Daoy (cell line): Measurements from ENCODE around the gene SPINK8. TPM values are rescaled to one million over a fixed set of nuclear protein-coding genes. Genes with fewer than 3 reads are reported as not detected.
"Not testable (repeated sequence)": the region's sequence is repeated elsewhere in the genome, so short reads cannot be mapped to it uniquely, and the experiment has no call there.

Experiments used
- DNase-seq: peaks from one replicate; pipeline ENCODE4 v3.0.0-alpha.2; 2015; ENCODE audit warnings: low read depth
- total RNA-seq: library from RNA; depleted of rRNA; stranded (reverse); fragments of >200 nt; shearing (Covaris generic); gene quantifications from 2 replicates; pipeline ENCODE4 v1.2.3, GENCODE V29; 2014; rRNA removed

SPINK8 gene
- total RNA-seq, 1 experiment from 2014 or later, result not detected

GRCh38 chr3:48278884-48279559 is 54.4 kb downstream of the SPINK8 start:
- DNase-seq, result no peak

- no peak for DNase-seq
These were observed 56.4 kb downstream of the SPINK8 start for GRCh38 chr3:48276911-48277641.

GRCh38 chr3:48275287-48276027 is 58.0 kb downstream of the SPINK8 start:
- DNase-seq, result no peak

- no peak for DNase-seq
These were observed 59.0 kb downstream of the SPINK8 start for GRCh38 chr3:48274452-48274851.

GRCh38 chr3:48273594-48274211 is 59.8 kb downstream of the SPINK8 start:
- DNase-seq, result peak; percentile 51

GRCh38 chr3:48271763-48272498 is 61.5 kb downstream of the SPINK8 start:
- no peak for DNase-seq

- not testable (repeated sequence) for DNase-seq
These were observed 62.2 kb downstream of the SPINK8 start for GRCh38 chr3:48271223-48271622.

- DNase-seq, result no peak
These were observed 63.2 kb downstream of the SPINK8 start for GRCh38 chr3:48270306-48270705.

- DNase-seq, result no peak
These were observed 63.9 kb downstream of the SPINK8 start for GRCh38 chr3:48269592-48269991.

GRCh38 chr3:48268936-48269561 is 64.4 kb downstream of the SPINK8 start:
- no peak for DNase-seq

GRCh38 chr3:48268381-48268935 is 65.0 kb downstream of the SPINK8 start:
- peak; percentile 49 for DNase-seq

- DNase-seq, result no peak
These were observed 65.7 kb downstream of the SPINK8 start for GRCh38 chr3:48267782-48268181.

- no peak for DNase-seq
These were observed 74.9 kb downstream of the SPINK8 start for GRCh38 chr3:48258530-48258929.

Other genes starting within 250 kb of the SPINK8 start
- 37.1 and 39.7 TPM in 2 replicates for gene CDC25A, start 145.2 kb downstream of the SPINK8 start, total RNA-seq
- not detected in 2 replicates for gene CAMP, start 110.2 kb downstream of the SPINK8 start, total RNA-seq
- gene ZNF589, start 92.6 kb downstream of the SPINK8 start, total RNA-seq, result 4.5 and 5.1 TPM in 2 replicates
- 17.7 and 22.3 TPM in 2 replicates for gene NME6, start 32.3 kb downstream of the SPINK8 start, total RNA-seq
- gene FBXW12, start 38.6 kb upstream of the SPINK8 start, total RNA-seq, result not detected in 2 replicates
- 11.3 and 11.5 TPM in 2 replicates for gene PLXNB1, start 96.4 kb upstream of the SPINK8 start, total RNA-seq
- 29.9 and 32.8 TPM in 2 replicates for gene CCDC51, start 106.5 kb upstream of the SPINK8 start, total RNA-seq
- gene TMA7, start 106.6 kb upstream of the SPINK8 start, total RNA-seq, result 444 and 464 TPM in 2 replicates
- gene ATRIP, start 113.1 kb upstream of the SPINK8 start, total RNA-seq, result 6.4 and 7.6 TPM in 2 replicates
- 55.2 and 59.1 TPM in 2 replicates for gene SHISA5, start 170.5 kb upstream of the SPINK8 start, total RNA-seq
- gene PFKFB4, start 223.1 kb upstream of the SPINK8 start, total RNA-seq, result 4.1 and 6.9 TPM in 2 replicates
- gene UCN2, start 230.1 kb upstream of the SPINK8 start, total RNA-seq, result 3.0 and 6.2 TPM in 2 replicates